Lower leg skin (tissue), 3 donors: Measurements from ENCODE around the gene NUP107.

Experiments
- CTCF ChIP-seq, 3 donors: fragments of 450-650 bp; IDR thresholded peaks; one replicate each; pipeline ENCODE4 v1.5.1; 2016; ENCODE audit warnings: antibody characterized with exemption in 3 of 3, mild to moderate bottlenecking in 3 of 3, moderate library complexity in 2 of 3
- POLR2A ChIP-seq, 2 donors: fragments of 450-650 bp; IDR thresholded peaks; one replicate each; pipeline ENCODE4 v1.6.1; 2016 to 2017; ENCODE audit warnings: antibody characterized with exemption in 2 of 2, mild to moderate bottlenecking in 1 of 2, moderate library complexity in 1 of 2

- TF ChIP-seq CTCF (IDR thresholded peaks at IDR 0.05) (no peak), POLR2A (IDR thresholded peaks at IDR 0.05) (no peak)
Observed at GRCh38 chr12:68639396-68639767, 47.4 kb upstream of the NUP107 start.
